NCI-H1048 (cell line): ENCODE measurements around the gene TSPYL1.

Source experiments
- DNase-seq: peaks from one replicate; lab custom pipeline; 2025; lab: John Stamatoyannopoulos, UW

Gene TSPYL1

GRCh38 chr6:116258520-116258919 is 21.2 kb downstream of the TSPYL1 start:
- no peak for DNase-seq

- no peak for DNase-seq
These were observed 23.0 kb downstream of the TSPYL1 start for GRCh38 chr6:116256694-116257093.

- no peak for DNase-seq
These were observed 24.4 kb downstream of the TSPYL1 start for GRCh38 chr6:116255246-116255800.

DNA sequence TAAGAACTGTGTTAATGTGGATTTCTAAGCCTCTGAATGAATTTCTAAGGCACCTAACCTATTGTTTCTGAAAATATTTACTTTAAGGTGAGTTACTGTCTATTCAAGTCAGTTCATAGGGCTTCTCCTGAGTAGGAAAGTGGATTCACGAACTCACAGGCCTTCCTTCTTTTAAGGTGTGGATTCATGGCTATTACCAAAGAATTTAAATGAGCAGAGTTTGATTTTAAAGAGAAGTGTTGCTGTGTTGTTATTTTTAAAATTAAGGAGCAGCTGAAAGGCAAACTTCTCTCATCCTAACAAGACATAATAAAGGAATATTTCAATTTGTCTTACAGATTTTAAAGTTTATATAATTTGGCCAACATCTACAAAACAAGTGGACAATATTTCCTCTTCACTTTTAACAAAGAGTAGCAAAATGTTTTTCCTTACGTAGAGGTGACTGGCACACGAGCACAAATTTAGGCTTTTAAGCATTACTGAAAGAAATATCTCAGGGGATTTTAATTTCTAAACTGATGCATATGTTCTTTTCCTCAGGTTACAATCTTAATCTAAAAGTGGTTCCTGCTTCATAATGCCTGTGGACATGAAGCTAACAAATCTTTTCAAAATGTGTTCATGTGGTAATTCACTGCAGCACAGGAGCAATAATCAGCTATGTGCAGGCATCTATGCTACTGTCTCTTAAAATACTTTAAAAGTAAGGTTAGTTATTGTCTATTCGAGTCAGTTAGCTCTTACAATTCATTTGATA is 25.3 kb downstream of the TSPYL1 start:
- DNase-seq, result no peak

DNA sequence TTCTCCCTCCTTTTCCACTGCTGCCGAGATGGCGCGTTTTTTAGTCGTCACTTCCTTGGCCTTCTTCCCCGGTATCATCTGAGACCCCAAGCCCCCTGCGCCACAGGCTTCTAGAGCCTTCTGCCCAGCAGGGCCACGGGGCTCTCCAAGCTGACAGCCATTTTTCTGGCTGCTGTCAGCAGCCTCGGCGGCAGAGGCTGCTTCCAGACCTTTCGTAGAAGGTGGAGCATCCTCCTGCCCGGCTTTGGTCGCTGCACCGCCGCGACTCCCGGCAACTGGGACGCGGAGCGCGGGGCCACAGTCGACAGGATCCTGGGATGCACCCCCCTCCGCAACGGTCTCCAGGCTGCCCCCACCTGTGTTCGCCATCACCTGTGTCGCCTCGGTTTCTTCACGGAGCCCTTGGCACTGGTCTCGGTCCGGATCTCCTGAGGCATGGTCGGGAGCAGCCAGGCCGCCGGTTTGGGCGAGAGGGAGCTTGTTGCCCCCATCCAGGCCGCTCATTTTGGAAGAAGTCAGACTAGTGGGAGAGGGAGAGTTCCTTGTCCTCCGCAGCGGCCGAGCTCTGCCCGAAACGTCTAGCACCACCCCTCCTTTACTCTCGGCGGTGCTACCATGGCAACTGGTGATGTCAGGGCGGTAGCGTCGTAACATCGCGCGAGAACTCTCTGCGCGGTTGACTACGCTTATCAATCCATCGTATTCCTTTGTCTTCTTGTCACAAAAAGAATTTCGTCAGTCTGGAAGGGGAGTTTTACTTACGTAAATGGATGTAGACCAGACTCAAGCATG is 26.0 kb downstream of the TSPYL1 start, which contains the start of gene TSPYL4:
TSS of gene TSPYL4 (minus strand) at position 571 of the 792 bp plus-strand sequence. CDS start at position 504, 67 bp downstream.
- DNase-seq, result peak; percentile 91

DNA sequence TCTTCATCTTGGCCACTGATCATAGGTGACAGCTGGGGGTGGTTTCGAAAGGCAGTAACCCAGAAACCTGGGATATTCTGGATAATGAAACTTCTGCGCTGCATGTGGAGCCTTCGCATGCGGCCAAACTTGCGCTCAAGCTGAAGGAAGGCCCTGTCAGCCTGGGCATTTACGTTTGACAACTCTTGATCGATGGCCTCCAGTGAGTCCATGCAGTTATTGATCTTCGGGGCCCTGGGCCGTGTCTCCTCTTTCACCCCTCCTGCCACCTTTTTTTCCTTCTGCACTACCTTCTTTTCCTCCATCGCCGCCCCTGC is 26.6 kb downstream of the TSPYL1 start:
- DNase-seq, result no peak

DNA sequence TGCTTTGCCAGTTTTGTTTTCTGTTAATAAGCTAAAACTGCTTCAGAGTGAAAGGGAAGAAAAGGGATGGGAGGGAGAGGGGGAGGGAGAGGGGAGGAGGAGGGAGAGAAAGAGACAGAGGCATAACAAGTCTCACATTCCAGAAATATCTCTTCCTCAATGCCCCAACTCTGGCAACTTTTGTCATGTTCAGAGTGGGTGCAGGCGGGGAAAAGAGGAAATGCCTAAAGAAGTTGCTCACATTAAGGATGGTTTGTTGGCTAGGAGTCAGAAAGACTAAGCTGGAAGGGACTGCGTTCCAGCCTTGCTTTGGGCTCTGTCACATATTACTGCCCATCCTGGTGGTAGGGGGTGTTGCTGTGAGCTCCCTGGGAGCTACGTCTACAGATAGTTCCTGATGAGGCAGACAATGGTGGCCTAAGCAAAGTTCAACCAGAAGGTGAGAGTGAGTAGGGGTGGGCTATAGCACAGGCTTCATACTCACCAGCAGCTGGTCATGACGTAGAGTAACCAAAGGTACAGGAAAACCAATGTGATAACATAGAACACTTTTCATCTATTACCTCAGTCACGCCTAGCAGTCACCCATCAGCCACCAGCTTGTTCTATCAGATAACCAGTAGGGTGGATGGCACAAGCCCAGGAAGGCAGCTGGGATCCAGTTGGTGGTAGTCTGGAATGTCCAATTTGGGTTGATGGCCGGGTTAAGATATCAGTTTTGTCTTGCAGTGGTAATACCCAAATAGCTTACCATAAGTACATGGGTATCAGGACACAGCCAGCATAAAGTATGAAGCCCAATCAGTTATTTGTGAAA is 28.0 kb downstream of the TSPYL1 start:
- DNase-seq, result no peak

DNA sequence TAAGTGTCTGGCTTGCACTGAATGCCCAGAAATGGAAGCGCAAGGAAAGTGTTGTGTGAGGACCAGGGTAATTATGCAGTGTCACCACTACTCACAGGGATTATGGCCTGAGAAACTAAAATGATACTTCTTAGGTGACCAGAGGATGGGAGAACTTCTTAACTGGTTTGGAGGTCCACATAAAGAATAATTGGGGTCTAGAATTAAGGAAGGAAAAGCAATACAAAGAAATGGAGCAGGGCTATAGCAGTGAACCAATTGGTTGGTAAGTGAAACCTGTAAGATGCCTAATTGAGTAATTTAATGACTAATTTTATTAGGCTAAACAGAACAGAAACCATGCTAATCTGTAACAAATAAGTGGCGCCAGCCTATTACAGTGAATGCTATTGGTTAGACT is 31.2 kb downstream of the TSPYL1 start:
- no peak for DNase-seq

- no peak for DNase-seq
These were observed 32.4 kb downstream of the TSPYL1 start for GRCh38 chr6:116247285-116247684.

DNA sequence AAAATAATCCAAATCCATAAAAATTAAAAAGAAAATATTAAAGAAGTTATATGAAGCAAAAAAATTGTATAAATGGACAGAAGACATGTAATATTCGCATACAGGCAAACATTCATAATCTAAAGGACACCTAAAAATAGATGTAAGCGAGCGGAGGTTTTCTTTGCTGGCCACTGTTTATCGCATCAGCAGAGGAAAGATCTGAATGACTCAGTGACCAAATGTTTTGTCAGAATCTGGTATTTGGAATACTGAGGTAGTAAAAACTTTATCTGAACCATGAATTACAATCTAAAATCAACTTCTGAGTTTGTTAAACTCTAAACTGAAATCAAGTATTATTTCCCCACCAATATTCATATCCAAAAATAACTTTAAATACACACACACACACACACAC is 33.6 kb downstream of the TSPYL1 start:
- DNase-seq, result no peak

DNA sequence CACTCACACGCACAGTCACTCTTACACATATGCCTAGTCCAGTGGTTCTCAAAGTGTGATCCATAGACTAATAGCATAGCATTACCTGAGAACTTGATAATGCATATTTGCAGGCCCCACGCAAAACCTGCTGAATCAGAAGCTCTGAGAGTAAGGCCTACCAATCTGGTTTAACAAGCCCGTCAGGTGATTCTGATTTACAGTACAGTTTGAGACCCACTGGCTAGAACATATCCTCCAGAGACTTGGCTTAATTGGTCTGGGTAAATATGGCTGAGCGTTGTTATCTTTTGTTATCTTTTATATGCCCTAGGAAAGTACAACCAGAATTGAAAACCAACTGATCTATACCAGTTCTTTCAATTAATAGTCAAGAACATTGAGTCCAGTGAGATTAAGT is 35.4 kb downstream of the TSPYL1 start:
- DNase-seq, result no peak

- DNase-seq, result no peak
These were observed 39.9 kb downstream of the TSPYL1 start for GRCh38 chr6:116239856-116240255.

DNA sequence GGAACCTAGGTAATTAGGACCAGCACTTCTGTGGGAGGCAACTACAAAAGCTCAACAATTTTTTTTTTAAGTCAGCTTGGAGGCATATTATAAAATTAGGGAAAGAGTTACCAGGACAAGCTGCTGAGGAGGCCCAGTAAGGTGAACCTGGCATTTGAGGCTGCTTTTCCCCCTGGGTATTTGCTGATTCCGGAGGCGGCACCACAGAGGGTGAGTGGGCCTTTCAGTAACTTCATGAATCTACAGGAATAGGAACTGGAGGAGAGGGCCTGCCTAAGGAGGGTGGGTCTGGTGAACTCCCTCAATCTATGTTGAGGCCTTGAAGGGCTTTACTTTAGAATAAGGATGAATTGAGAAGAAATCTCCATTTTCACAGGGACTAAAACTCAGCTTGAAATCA is 40.5 kb downstream of the TSPYL1 start:
- no peak for DNase-seq

DNA sequence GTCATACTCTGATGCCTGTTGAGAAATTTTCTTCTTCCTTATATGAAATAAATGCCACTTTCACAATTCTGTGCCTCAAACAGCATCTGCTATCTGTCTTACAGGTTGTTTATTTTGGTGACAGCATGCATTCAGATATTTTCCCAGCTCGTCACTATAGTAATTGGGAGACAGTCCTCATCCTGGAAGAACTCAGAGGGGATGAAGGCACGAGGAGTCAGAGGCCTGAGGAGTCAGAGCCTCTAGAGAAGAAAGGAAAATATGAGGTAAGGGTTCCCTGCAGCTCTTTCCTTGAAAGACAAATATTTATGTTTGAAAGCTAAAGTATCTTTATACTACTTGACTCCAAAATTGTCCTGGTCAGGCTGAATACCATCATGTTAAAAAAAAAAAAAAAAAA is 41.6 kb downstream of the TSPYL1 start:
- no peak for DNase-seq

- no peak for DNase-seq
These were observed 45.0 kb downstream of the TSPYL1 start for GRCh38 chr6:116234689-116235088.

DNA sequence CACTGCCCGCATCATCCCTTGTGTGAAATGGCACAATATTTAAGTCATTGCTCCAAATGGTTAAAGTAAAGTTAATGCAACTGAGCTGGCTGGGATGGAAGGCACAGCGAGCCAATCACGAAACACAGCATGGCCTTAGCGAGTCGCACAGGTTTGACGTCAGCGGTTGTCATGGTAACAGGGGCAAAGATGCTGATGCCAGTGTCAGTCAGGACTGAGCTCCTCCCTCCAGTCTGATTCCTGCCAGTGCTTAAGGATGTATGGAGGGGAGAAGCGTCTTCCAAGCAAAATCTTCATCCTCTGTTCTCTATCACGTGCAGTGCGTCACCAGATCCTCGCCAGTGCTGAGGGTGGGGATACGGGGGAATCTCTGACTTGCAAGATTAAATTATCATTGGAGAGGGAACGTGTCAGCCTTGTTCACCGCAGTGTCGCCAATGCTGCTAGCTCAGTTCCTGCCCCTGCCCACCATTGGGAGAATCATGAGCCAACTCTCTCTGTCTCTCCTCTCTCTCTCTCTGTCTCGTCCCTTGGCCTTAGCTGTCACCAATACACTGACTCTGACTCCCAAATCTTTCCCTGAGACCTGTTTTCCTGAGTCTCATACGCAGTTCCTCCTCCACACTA is 50.3 kb downstream of the TSPYL1 start:
- DNase-seq, result no peak
